ENCODE data around the gene RETREG3.

- TF ChIP-seq CTCF (IDR thresholded peaks at IDR 0.05; ENCODE audit: low read depth, low read length, poor library complexity, severe bottlenecking) (no peak), EZH2phosphoT487 (IDR thresholded peaks at IDR 0.05; ENCODE audit: borderline replicate concordance, low read length) (no peak)
These were observed 67.9 kb downstream of the RETREG3 start for GRCh38 chr17:42541041-42541833.
